ENCODE data around the gene HTT.

- TF ChIP-seq POLR2A (IDR thresholded peaks at IDR 0.05; ENCODE audit: control extremely low read depth in 1 of 2, low read depth in 2 of 2, low read length in 2 of 2) (no peak), EP300 (IDR thresholded peaks at IDR 0.05; ENCODE audit: borderline replicate concordance in 1 of 2, low read depth in 2 of 2, low read length in 2 of 2) (no peak)
Measured at GRCh38 chr4:3220476-3221183, 146.1 kb downstream of the HTT start.
